A673 (cell line): ENCODE data around the gene PRR15L. TPM values are rescaled to one million over a fixed set of nuclear protein-coding genes. Genes with fewer than 3 reads are reported as not detected.

ENCODE experiments used
- BruUV-seq: library from RNA; stranded (reverse); fragments of 400-500 nt; replicated peaks from 2 replicates; lab custom pipeline; 2021; lab: Mats Ljungman, UMichigan
- CTCF ChIA-PET: fragments of 300-600 bp; sonication (Branson Sonifier 250); formaldehyde crosslinking; loops from one replicate; lab custom pipeline; 2022; ENCODE audit warnings: antibody characterized with exemption; lab: Charles Lee
- POLR2A ChIA-PET: fragments of 300-600 bp; sonication (Branson Sonifier 250); formaldehyde crosslinking; loops from one replicate; lab custom pipeline; 2022; ENCODE audit warnings: antibody characterized with exemption; ENCODE audit not compliant: low non-redundant PET; lab: Charles Lee
- DNase-seq: peaks from one replicate; pipeline ENCODE4 v3.0.0-alpha.2; 2015; ENCODE audit warnings: low spot score
- H3K27ac ChIP-seq: fragments of 200-600 bp; sonication (generic); 2 replicates; pipeline ENCODE4 v1.5.1; 2016; ENCODE audit warnings: mixed run types, low read depth, mild to moderate bottlenecking, mixed read lengths, antibody characterized with exemption, low read length; ENCODE audit not compliant: poor library complexity, severe bottlenecking
- H3K27me3 ChIP-seq: fragments of 200-600 bp; sonication (generic); replicated peaks from 2 replicates; pipeline ENCODE4 v1.6.1; 2017; ENCODE audit warnings: mixed run types, low read depth, mild to moderate bottlenecking, mixed read lengths, antibody characterized with exemption, low read length; ENCODE audit not compliant: insufficient read depth, poor library complexity
- H3K36me3 ChIP-seq: fragments of 200-600 bp; sonication (generic); 2 replicates; pipeline ENCODE4 v1.6.1; 2016; ENCODE audit warnings: mixed run types, mild to moderate bottlenecking, mixed read lengths, antibody characterized with exemption, low read length; ENCODE audit not compliant: insufficient read depth, poor library complexity, severe bottlenecking
- H3K4me1 ChIP-seq: fragments of 200-600 bp; sonication (generic); 2 replicates; pipeline ENCODE4 v1.6.1; 2017; ENCODE audit warnings: mixed run types, mild to moderate bottlenecking, mixed read lengths, antibody characterized with exemption, low read length; ENCODE audit not compliant: insufficient read depth, poor library complexity, severe bottlenecking
- H3K4me3 ChIP-seq: fragments of 200-600 bp; sonication (generic); 2 replicates; pipeline ENCODE4 v1.5.1; 2016; ENCODE audit warnings: low read depth, mixed run types, mild to moderate bottlenecking, mixed read lengths, low read length; ENCODE audit not compliant: poor library complexity, severe bottlenecking
- H3K9me3 ChIP-seq: fragments of 200-600 bp; sonication (generic); 2 replicates; pipeline ENCODE4 v1.6.1; 2016; ENCODE audit warnings: mixed run types, low read depth, mild to moderate bottlenecking, mixed read lengths, antibody characterized with exemption, low read length; ENCODE audit not compliant: poor library complexity, severe bottlenecking
- EZH2 ChIP-seq: fragments of 200-600 bp; sonication (generic); IDR thresholded peaks from 2 replicates; pipeline ENCODE4 v1.6.1; 2017; ENCODE audit warnings: borderline replicate concordance, low read depth, mild to moderate bottlenecking, mixed read lengths, antibody characterized with exemption, low read length; ENCODE audit not compliant: poor library complexity, severe bottlenecking
- intact Hi-C: fragments of 100-400 bp; cut with micrococcal nuclease; formaldehyde crosslinking; loops from one replicate; pipeline ENCODE4 v1.10.0; 2022; ENCODE audit not compliant: unreplicated experiment
- total RNA-seq: library from RNA; stranded (reverse); gene quantifications from 2 replicates; pipeline ENCODE4 v1.2.3, GENCODE V29; 2021
- TF ChIP-seq, protein P1 (sequence below): fragments of 300-800, 200-600 bp; sonication (generic); conservative IDR thresholded peaks from 2 replicates; pipeline ENCODE4 v1.5.1; 2017; ENCODE audit warnings: low read depth, mild to moderate bottlenecking, antibody characterized with exemption, low read length, moderate library complexity, mixed read lengths

Gene PRR15L
- total RNA-seq, 1 experiment from 2014 or later: not detected

DNA sequence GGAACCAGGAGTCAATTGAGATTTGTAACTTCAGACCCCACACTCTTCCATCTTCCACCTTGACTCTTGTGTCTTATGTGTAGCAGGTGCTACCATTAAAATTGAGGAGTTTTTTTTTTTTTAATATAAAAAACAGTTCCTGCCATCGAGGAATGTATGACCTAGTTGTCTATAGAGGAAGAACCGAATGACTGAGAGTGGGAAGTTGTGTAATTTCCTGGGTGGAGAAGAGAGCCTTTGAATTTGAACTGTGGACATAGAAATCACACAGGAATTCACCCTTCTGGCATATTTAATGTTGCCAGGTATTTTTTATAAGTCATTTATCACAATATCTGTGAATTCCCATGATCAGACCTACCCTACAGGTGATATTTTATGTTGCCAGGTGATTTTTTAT lies 39.7 kb downstream of the PRR15L start:
- BruUV-seq: no TSS peak
- H3K4me3 ChIP-seq: no peak overlapping the region
- ChIA-PET POLR2A (no interaction called here), CTCF (no interaction called here)
- no peak for DNase-seq
- no peak for TF ChIP-seq EZH2
- TF ChIP-seq, protein P1, sequence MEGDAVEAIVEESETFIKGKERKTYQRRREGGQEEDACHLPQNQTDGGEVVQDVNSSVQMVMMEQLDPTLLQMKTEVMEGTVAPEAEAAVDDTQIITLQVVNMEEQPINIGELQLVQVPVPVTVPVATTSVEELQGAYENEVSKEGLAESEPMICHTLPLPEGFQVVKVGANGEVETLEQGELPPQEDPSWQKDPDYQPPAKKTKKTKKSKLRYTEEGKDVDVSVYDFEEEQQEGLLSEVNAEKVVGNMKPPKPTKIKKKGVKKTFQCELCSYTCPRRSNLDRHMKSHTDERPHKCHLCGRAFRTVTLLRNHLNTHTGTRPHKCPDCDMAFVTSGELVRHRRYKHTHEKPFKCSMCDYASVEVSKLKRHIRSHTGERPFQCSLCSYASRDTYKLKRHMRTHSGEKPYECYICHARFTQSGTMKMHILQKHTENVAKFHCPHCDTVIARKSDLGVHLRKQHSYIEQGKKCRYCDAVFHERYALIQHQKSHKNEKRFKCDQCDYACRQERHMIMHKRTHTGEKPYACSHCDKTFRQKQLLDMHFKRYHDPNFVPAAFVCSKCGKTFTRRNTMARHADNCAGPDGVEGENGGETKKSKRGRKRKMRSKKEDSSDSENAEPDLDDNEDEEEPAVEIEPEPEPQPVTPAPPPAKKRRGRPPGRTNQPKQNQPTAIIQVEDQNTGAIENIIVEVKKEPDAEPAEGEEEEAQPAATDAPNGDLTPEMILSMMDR: no peak
- H3K4me1 ChIP-seq: no peaks in the 10 kb centered on the region
- intact Hi-C loops: no loop called here
- no peaks in the 10 kb centered on the region for H3K27me3 ChIP-seq
- no peak overlapping the region for H3K27ac ChIP-seq
- H3K36me3 ChIP-seq: peaks cover 6% of the 10 kb centered on the region
- no peaks in the 10 kb centered on the region for H3K9me3 ChIP-seq

DNA sequence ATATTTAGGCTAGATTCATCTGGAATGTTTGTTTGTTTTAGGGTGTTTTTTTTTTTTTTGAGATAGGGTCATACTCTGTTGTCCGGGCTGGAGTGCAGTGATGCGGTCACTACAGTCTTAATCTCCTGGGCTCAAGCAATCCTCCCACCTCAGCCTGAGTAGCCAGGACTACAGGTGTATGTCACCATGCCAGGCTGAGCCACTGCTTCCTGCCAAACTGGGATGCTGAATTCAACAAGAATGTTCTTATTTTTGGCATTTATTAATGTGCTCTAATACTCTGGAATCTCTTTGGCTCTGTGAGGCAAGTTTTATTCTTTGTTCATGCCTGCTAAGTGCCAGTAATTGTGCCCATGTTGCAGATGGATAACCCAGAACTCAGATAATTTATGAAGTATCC lies 40.1 kb downstream of the PRR15L start:
- H3K4me3 ChIP-seq: no peak overlapping the region
- POLR2A ChIA-PET: no interaction called here
- CTCF ChIA-PET: no interaction called here
- no peaks in the 10 kb centered on the region for H3K9me3 ChIP-seq
- H3K36me3 ChIP-seq: peaks cover 3% of the 10 kb centered on the region
- H3K27ac ChIP-seq: no peak overlapping the region
- no peak for DNase-seq
- intact Hi-C loops: no loop called here
- BruUV-seq: no TSS peak
- no peaks in the 10 kb centered on the region for H3K27me3 ChIP-seq
- H3K4me1 ChIP-seq: no peaks in the 10 kb centered on the region
- TF ChIP-seq, protein P1: no peak
- no peak for TF ChIP-seq EZH2

DNA sequence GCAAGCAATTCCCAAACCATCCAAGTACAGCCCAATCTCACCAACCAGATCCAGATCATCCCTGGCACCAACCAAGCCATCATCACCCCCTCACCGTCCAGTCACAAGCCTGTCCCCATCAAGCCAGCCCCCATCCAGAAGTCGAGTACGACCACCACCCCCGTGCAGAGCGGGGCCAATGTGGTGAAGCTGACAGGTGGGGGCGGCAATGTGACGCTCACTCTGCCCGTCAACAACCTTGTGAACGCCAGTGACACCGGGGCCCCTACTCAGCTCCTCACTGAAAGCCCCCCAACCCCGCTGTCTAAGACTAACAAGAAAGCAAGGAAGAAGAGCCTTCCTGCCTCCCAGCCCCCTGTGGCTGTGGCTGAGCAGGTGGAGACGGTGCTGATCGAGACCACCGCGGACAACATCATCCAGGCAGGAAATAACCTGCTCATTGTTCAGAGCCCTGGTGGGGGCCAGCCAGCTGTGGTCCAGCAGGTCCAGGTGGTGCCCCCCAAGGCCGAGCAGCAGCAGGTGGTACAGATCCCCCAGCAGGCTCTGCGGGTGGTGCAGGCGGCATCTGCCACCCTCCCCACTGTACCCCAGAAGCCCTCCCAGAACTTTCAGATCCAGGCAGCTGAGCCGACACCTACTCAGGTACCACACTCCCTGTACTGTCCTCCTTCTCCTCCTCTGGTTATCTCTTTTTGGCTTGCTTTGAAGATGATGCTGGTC lies 41.0 kb downstream of the PRR15L start:
- intact Hi-C loops: no loop called here
- ChIA-PET CTCF (no interaction called here), POLR2A (no interaction called here)
- no peak overlapping the region for H3K4me3 ChIP-seq
- DNase-seq: no peak
- TSS peak; percentile 57 for BruUV-seq
- H3K4me1 ChIP-seq: no peaks in the 10 kb centered on the region
- H3K27me3 ChIP-seq: no peaks in the 10 kb centered on the region
- H3K36me3 ChIP-seq: peaks cover 3% of the 10 kb centered on the region
- TF ChIP-seq EZH2: no peak
- TF ChIP-seq, protein P1: no peak
- no peak overlapping the region for H3K27ac ChIP-seq
- H3K9me3 ChIP-seq: no peaks in the 10 kb centered on the region
